Renal cortex interstitium (tissue), 11 donors: ENCODE measurements around the gene ZNF146. TPM values are rescaled to one million over a fixed set of nuclear protein-coding genes. Genes with fewer than 3 reads are reported as not detected.
"Not testable (repeated sequence)": the region's sequence is repeated elsewhere in the genome, so short reads cannot be mapped to it uniquely, and the experiment has no call there.

Experiments used
- DNase-seq, 11 donors: peaks; one replicate each; pipeline ENCODE4 v3.0.0-alpha.2; 2013; ENCODE audit warnings: low read depth in 9 of 11, low spot score in 4 of 11; ENCODE audit errors: extremely low read depth in 1 of 11
- polyA plus RNA-seq, 3 donors: library from polyadenylated mRNA; unstranded; fragments of 120-200 nt; gene quantifications; one replicate each; pipeline ENCODE4 v1.2.1, GENCODE V29; 2013; ENCODE audit not compliant: insufficient read length in 3 of 3

ZNF146 gene
- polyA plus RNA-seq, 3 donors, result 123 to 168 (median 139) TPM

- DNase-seq, result no peak
These were observed 5.5 kb upstream of the ZNF146 start for GRCh38 chr19:36209372-36209771.

DNA sequence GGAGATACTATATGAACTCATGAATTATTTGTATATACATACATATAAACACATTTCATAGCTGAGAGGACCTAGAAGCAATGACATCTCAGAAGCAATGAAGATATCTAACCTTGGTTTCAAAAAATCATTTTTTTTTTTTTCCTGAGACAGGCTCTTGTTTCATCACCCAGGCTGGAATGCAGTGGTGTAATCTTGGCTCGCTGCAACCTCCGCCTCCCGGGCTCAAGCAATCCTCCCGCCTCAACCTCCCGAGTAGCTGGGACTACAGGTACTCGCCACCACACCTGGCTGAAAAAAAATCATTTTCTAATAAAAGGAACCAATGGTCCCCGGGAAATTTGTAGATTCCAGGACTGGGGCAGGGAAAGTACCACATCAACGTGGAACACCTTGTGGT is 4.4 kb upstream of the ZNF146 start:
- no peak for DNase-seq

DNA sequence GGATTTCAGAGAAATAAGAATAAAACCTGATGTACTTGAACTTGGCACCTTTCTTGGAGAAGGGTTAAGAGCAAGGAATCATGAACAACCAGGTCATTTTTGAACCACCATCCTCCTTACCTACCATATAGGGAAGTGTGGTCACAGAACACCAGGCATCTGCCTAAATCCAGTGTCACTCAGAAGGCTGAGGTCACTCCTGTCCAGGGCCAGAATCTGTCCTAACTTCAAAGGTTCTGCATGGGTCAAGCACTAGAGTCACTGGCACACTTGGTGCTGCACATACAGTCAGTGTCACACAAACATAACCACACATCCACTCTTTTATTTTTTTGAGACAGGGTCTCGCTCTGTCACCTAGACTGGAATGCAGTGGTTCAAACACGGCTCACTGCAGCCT is 2.0 kb upstream of the ZNF146 start:
- no peak for DNase-seq

GRCh38 chr19:36215276-36216123 is 594 bp downstream of the ZNF146 start:
- DNase-seq, result peak; percentile 26 to 63 (median 47)

GRCh38 chr19:36221474-36221873 is 6.6 kb downstream of the ZNF146 start:
- no peak for DNase-seq

- no peak for DNase-seq
These were observed 7.6 kb downstream of the ZNF146 start for GRCh38 chr19:36222503-36222902.

DNA sequence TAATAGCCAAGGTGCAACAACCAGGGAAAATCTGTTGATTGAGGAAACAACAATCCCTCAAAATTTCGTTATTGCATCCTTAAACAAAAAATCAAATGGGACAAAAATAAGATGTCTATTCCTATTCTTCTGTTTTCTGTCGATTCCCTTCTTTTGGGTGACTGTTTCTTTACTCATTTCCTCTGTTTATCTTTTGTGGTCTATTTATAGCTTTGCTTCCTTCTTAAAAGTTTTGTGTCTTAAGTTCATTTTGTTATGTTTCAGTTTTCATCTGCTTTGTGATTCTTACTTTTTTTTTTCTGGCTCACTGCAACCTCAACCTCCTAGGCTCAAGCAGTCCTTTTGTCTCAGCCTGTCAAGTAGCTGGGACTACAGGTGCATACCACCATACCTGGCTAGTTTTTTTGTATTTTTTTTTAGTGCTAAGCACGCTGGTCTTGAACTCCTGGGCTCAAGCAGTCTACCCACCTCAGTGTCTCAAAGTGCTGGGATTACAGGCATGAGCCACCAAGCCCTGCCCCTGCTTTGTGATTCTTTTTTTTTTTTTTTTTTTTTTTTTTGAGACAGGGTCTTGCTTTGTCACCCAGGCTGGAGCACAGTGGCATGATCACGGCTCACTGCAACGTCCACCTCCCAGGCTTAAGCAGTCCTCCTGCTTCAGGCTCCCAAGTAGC is 10.4 kb downstream of the ZNF146 start:
- no peak for DNase-seq

- not testable (repeated sequence) for DNase-seq
These were observed 18.7 kb downstream of the ZNF146 start for GRCh38 chr19:36233626-36234025.

- DNase-seq, result no peak
These were observed 21.5 kb downstream of the ZNF146 start for GRCh38 chr19:36236304-36236945.

- no peak for DNase-seq
These were observed 22.0 kb downstream of the ZNF146 start for GRCh38 chr19:36236946-36237310.

- DNase-seq, result no peak
These were observed 29.2 kb downstream of the ZNF146 start for GRCh38 chr19:36244066-36244465.

DNA sequence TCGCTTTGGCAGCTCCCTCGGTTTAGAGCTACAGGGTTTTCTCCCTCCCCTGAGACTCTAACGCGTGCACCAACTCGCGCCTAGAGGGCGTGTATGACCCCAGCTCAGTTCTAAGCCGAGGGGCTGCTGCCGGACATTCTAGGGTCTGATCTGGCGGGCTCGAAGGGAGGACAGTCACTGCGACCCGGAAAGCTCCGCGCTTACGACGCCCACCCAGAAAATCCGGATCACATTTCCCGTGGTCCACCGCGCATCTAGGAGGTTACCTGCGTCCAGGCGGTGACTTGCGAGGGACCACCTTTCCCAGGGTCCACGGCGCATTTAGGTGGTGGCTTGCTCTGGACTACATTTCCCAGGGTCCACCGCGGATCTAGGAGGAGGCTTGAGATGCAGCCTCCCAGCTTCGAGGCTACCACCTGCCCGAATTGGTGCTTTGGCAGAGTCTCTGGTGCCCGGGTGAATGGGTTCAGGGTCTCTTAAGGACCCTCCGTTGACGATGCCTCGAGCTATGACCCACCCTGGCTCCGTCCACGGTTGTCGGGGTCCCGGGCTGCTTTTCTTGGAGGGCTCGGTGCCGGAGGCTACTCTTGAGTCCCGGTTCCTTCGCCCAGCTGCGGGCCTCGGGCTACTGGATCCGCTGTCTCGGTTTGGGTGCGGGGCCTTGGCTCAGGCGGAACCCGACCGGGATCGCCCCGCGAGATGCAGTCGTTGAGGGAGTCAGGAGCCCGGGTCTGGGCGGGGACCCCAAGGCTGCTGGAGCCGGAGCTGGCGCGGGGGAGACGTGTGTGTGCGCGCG is 30.5 kb downstream of the ZNF146 start:
- peak; percentile 44 to 71 (median 60) for DNase-seq

- no peak for DNase-seq
These were observed 31.1 kb downstream of the ZNF146 start for GRCh38 chr19:36246006-36246481.

DNA sequence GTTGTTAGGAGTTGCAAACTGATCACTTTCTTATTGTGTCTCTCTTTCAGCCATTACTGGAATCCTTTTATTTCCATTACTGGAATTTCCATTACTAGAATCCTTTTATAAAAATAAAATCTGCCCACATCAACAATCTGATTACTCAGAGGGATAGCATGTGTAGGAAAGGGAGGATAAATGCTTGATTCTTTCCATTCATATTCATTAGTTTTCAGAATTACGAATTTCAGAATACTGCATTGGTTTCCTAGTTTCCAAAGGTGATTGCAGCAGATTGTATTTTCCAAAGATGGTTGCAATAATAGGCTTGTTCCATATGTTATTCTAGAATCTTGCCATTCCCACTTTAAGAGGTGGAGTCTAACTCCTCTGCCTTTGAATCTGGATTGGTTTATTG is 37.1 kb downstream of the ZNF146 start:
- no peak for DNase-seq

- DNase-seq, result no peak
These were observed 39.9 kb downstream of the ZNF146 start for GRCh38 chr19:36254848-36255247.

DNA sequence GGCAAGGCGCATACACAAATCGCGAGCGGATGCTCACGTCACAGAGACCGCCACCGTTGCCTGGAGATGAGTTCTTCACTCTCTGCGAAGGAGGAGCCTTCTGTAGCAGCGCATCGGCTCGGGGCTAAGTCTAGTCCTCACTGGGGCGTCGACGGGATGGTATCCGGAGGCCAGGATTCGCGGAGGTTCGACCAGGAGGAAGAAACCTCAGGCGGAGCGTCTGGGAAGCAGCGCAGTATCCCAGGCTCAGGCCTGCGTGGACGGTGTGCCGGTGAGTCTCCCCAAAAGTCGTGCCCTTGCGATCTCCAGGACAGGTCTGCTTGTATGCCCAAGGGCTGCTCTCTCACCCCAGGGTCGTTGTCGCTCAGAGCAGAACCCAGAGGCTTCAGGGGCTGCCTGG is 40.4 kb downstream of the ZNF146 start:
- no peak for DNase-seq

GRCh38 chr19:36256064-36256463 is 41.2 kb downstream of the ZNF146 start:
- DNase-seq, result no peak

DNA sequence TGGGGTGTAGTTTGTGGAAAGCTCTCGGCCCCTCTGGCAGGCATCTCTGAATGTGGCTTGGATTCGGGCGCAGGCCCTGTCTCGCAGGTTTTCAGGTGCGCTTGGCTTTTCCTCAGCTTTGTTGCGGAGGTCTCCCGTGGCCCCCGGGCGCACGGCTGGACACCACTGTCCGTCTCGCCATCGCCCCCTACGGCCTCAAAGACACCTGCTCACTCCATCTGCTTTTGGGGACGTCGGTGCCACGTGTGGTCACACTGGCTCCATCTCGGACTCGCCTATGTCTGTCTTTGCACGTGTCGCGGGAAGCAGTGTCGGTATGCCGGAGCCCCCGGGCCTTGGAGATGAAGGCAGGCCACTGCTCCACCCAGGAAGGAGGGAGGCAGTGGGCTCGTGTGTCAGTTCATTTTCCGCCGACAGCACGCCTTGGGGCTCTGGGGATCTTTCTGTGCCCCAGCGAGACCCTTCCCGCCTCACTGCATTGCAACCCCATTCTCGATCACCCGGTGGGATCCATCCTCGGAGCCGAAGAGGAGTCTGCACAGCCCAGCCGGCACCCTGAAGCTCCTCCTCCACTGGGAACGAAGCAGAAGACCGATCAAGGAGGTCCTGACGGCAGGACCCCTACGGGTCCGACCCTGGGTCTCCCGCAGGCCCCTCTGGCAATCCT is 42.1 kb downstream of the ZNF146 start:
- no peak for DNase-seq

DNA sequence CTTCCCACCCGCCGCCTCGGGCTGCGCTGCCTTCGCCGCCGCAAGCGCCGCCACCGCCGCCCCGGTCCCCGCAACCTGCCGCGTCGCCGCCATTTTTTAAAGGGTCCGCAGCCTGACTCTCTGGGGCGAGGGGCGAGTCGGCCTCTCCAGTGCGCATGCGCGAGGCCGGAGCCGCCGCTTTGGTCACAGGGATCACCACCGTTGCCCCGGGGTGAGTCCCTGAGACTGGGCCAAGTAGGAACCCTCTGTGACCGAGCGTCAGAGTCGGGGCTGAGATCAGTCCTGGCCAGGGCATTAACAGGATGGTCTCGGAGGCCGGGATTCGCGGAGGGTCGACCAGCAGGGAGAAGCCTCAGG is 42.6 kb downstream of the ZNF146 start:
- peak in 4 of 11 donors; percentile 17 to 22 (median 20) for DNase-seq
